Stimulated activated CD8-positive, alpha-beta memory T cell treated with anti-CD3 and anti-CD28 coated beads, Interleukin-4, amount 100 ng/mL, for 24 hours (primary cell): ENCODE data around the gene KLF9.

ENCODE experiments used
- DNase-seq: peaks from one replicate; pipeline ENCODE4 v3.0.0-alpha.2; 2020; ENCODE audit warnings: low read depth

The KLF9 gene

GRCh38 chr9:70363760-70364159 is 50.7 kb downstream of the KLF9 start:
- DNase-seq = no peak

DNA sequence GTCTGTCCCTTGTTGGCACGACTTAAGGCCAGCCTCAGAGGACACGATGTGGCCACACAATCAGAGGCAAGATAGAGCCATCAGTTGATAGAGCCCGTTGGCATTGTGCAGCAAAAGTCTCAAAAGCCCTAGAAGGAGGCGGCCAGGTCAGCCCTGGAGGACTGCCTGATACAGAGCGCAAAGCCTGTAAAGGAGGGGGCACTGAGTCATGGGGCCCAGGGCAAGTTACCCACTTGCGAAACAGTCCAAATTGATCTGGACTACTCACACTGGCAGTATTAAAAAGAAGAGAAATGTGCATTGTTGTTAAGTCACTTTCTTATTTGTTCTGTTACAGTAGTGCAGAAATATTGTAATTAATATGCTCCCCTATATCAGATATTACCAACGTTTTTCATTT is 51.5 kb downstream of the KLF9 start:
- DNase-seq = no peak

DNA sequence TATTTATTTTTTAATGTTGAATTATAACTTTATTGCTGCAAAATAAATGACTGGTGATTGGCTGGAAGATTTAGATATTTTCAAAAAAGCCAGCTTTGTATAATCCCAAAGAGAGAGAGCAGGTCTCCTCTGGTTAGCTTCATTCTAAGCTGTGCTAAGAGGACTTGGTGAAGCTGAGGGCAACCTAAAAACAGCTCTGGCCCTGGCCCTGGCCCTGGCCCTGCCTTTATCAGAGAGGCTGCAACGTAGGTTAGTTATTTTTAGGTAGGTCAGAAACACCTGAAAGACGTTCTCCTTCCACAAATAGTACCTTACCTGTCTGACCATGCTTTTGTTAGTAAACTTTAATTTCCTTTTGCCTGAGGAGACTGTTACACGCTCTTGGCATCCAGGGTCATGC is 58.7 kb downstream of the KLF9 start:
- DNase-seq = no peak

DNA sequence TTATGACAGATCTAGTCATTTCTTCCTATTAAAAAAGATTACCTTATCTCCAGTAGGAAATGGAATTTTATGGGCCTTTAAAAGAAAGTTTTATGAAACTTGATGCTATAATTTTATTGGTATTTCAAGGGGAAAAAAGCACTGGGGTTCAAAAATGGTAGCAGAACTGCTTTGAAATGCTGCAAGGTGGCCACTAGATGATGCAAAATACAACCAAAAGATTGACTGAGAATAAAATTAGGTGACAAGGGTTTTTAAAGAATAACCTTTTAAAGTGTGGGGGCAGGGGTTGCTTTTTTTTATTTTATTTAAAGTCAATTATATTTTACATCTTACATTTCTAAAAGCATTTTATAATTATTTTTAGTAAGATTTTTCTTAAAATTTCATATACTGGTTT is 61.7 kb downstream of the KLF9 start:
- DNase-seq = no peak

DNA sequence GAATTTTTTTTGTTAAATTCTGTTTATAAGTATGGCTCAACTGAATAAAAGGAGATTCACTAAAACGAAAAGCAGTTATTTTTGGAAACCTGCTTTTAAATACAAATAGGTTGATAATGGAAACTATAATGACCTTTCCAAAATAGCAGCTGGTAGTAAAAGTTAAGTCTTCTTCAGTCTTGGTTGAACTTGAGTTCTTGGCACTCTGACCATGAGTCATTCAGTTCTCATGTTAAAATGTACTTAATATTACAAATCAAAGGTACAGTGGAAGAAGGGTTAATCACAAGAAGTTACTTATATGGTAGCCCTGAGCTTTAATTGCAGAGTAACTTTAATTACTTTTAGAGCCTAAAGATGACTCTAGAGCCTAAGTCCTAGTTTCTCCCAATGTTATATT is 62.1 kb downstream of the KLF9 start:
- DNase-seq = no peak

DNA sequence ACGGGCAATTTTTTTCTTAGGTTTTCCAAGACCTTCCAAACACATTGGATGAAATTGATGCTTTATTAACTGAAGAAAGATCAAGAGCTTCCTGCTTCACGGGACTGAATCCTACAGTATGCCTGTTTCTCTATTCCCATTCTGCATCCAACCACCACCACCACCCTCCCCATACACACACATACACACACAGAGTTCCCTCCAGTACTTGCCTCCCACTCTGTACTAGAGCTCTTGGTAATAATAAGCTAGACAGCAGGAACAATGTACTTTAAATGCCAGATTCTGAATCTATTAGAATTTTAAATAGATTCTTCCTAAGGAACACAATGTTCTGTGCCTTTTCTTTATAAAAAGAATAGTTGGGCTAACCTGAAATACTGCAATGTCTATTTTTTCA is 67.4 kb downstream of the KLF9 start:
- no peak for DNase-seq

DNA sequence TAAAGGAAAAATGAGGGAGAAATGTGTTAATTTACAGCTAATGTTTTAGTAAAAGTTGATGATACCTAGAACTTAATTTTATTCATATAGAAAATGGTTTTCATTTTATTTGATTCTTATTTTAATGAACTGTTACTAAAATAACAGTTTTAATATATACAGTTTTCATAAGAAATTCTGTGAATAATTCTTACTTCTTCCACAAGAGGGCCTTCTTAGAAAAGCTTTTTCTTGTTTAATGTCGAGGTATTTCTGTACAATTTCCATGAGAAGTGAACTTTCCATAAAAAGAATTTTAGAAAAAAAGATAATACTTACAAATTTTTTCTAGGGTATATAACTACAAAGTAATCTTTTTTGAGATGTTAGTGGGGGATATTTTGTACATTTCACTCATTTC is 73.9 kb downstream of the KLF9 start:
- no peak for DNase-seq
